T-helper 2 cell treated with Interferon-gamma antibody and Interleukin-4, amounts not matched to agents 5 μg/mL and 100 μg/mL, for 36 hours (primary cell): Measurements from ENCODE around the gene FCN3.

Experiments used
- DNase-seq: peaks from one replicate; pipeline ENCODE4 v3.0.0; 2021; ENCODE audit warnings: low spot score
- H3K27ac Mint-ChIP-seq: one replicate; pipeline ENCODE4 v1.8.0; 2021; ENCODE audit warnings: mild to moderate bottlenecking, mixed read lengths
- H3K27me3 Mint-ChIP-seq: one replicate; pipeline ENCODE4 v1.8.0; 2021; ENCODE audit warnings: low read depth, mixed read lengths
- H3K36me3 Mint-ChIP-seq: one replicate; pipeline ENCODE4 v1.8.0; 2021; ENCODE audit warnings: low read depth, mixed read lengths
- H3K4me1 Mint-ChIP-seq: one replicate; pipeline ENCODE4 v1.8.0; 2021; ENCODE audit warnings: low read depth, mixed read lengths
- H3K4me3 Mint-ChIP-seq: one replicate; pipeline ENCODE4 v1.8.0; 2022; ENCODE audit warnings: mild to moderate bottlenecking, moderate library complexity, mixed read lengths
- H3K9me3 Mint-ChIP-seq: one replicate; pipeline ENCODE4 v1.8.0; 2021; ENCODE audit warnings: mixed read lengths

Gene FCN3

GRCh38 chr1:27380224-27380623 is 5.6 kb upstream of the FCN3 start:
- H3K4me3 Mint-ChIP-seq = no peak overlapping the region
- no peaks in the 10 kb centered on the region for H3K9me3 Mint-ChIP-seq
- H3K4me1 Mint-ChIP-seq = no peaks in the 10 kb centered on the region
- no peaks in the 10 kb centered on the region for H3K36me3 Mint-ChIP-seq
- DNase-seq = no peak
- H3K27me3 Mint-ChIP-seq = peaks cover 8% of the 10 kb centered on the region
- H3K27ac Mint-ChIP-seq = no peak overlapping the region

- H3K4me3 Mint-ChIP-seq = no peak overlapping the region
- H3K9me3 Mint-ChIP-seq = no peaks in the 10 kb centered on the region
- no peaks in the 10 kb centered on the region for H3K4me1 Mint-ChIP-seq
- peaks cover 8% of the 10 kb centered on the region for H3K27me3 Mint-ChIP-seq
- no peak for DNase-seq
- no peaks in the 10 kb centered on the region for H3K36me3 Mint-ChIP-seq
- H3K27ac Mint-ChIP-seq = no peak overlapping the region
Measured at GRCh38 chr1:27379564-27380122, 5.0 kb upstream of the FCN3 start.

- Mint-ChIP-seq H3K9me3 (no peaks in the 10 kb centered on the region), H3K27ac (no peak overlapping the region), H3K4me3 (no peak overlapping the region), H3K36me3 (no peaks in the 10 kb centered on the region), H3K4me1 (no peaks in the 10 kb centered on the region), H3K27me3 (peaks cover 8% of the 10 kb centered on the region)
- DNase-seq = no peak
Measured at GRCh38 chr1:27377760-27378495, 3.3 kb upstream of the FCN3 start.

GRCh38 chr1:27372808-27373690 is 1.6 kb downstream of the FCN3 start:
- no peak for DNase-seq
- Mint-ChIP-seq H3K9me3 (no peaks in the 10 kb centered on the region), H3K36me3 (no peaks in the 10 kb centered on the region), H3K27ac (no peak overlapping the region), H3K4me3 (no peak overlapping the region), H3K27me3 (no peaks in the 10 kb centered on the region), H3K4me1 (peaks cover 8% of the 10 kb centered on the region)

GRCh38 chr1:27372022-27372807 is 2.4 kb downstream of the FCN3 start:
- Mint-ChIP-seq H3K36me3 (no peaks in the 10 kb centered on the region), H3K9me3 (no peaks in the 10 kb centered on the region), H3K27ac (no peak overlapping the region), H3K27me3 (no peaks in the 10 kb centered on the region), H3K4me1 (peaks cover 13% of the 10 kb centered on the region), H3K4me3 (no peak overlapping the region)
- no peak for DNase-seq

- no peaks in the 10 kb centered on the region for H3K27me3 Mint-ChIP-seq
- H3K4me3 Mint-ChIP-seq = no peak overlapping the region
- H3K4me1 Mint-ChIP-seq = peaks cover 28% of the 10 kb centered on the region
- H3K36me3 Mint-ChIP-seq = no peaks in the 10 kb centered on the region
- no peak for DNase-seq
- H3K27ac Mint-ChIP-seq = no peak overlapping the region
- no peaks in the 10 kb centered on the region for H3K9me3 Mint-ChIP-seq
Measured at GRCh38 chr1:27368869-27369582, 5.6 kb downstream of the FCN3 start.

- no peaks in the 10 kb centered on the region for H3K27me3 Mint-ChIP-seq
- H3K9me3 Mint-ChIP-seq = no peaks in the 10 kb centered on the region
- H3K4me3 Mint-ChIP-seq = peak overlapping the region; percentile 80
- peak overlapping the region; percentile 78 for H3K27ac Mint-ChIP-seq
- peaks cover 28% of the 10 kb centered on the region for H3K4me1 Mint-ChIP-seq
- no peaks in the 10 kb centered on the region for H3K36me3 Mint-ChIP-seq
- DNase-seq = no peak
Measured at GRCh38 chr1:27367160-27367650, 7.4 kb downstream of the FCN3 start.

- no peaks in the 10 kb centered on the region for H3K9me3 Mint-ChIP-seq
- peaks cover 28% of the 10 kb centered on the region for H3K4me1 Mint-ChIP-seq
- no peaks in the 10 kb centered on the region for H3K36me3 Mint-ChIP-seq
- peak within 1 kb of the TSS; percentile 94 for H3K4me3 Mint-ChIP-seq
- no peaks in the 10 kb centered on the region for H3K27me3 Mint-ChIP-seq
- peak; percentile 57 for DNase-seq
- peak within 1 kb of the TSS; percentile 90 for H3K27ac Mint-ChIP-seq
Measured at GRCh38 chr1:27366411-27367159, 8.0 kb downstream of the FCN3 start, which contains the start of gene MAP3K6. MAP3K6 (minus strand) TSS chr1:27366961; CDS start chr1:27366597, 364 bp downstream.

GRCh38 chr1:27366113-27366410 is 8.6 kb downstream of the FCN3 start:
- Mint-ChIP-seq H3K36me3 (no peaks in the 10 kb centered on the region), H3K27ac (peak overlapping the region; percentile 90), H3K9me3 (no peaks in the 10 kb centered on the region), H3K4me1 (peaks cover 28% of the 10 kb centered on the region), H3K4me3 (peak overlapping the region; percentile 94), H3K27me3 (no peaks in the 10 kb centered on the region)
- DNase-seq = peak; percentile 85

- DNase-seq = peak; percentile 63
- Mint-ChIP-seq H3K27ac (peak overlapping the region; percentile 90), H3K9me3 (no peaks in the 10 kb centered on the region), H3K4me3 (peak overlapping the region; percentile 94), H3K36me3 (no peaks in the 10 kb centered on the region), H3K27me3 (no peaks in the 10 kb centered on the region), H3K4me1 (peaks cover 28% of the 10 kb centered on the region)
Measured at GRCh38 chr1:27365372-27366112, 9.1 kb downstream of the FCN3 start.

GRCh38 chr1:27364696-27365371 is 9.8 kb downstream of the FCN3 start:
- Mint-ChIP-seq H3K4me1 (peaks cover 33% of the 10 kb centered on the region), H3K27ac (peak overlapping the region; percentile 90), H3K4me3 (peak overlapping the region; percentile 94), H3K27me3 (no peaks in the 10 kb centered on the region), H3K36me3 (no peaks in the 10 kb centered on the region), H3K9me3 (no peaks in the 10 kb centered on the region)
- DNase-seq = no peak
